OCI-LY1 (cell line): ENCODE results near the gene CELSR1.

Experiments
- H2AFZ ChIP-seq: fragments of 200-600 bp; sonication (generic), shearing (Covaris generic); 2 replicates; pipeline ENCODE4 v1.6.0; 2014; ENCODE audit warnings: antibody characterized with exemption, mild to moderate bottlenecking, low read length
- H3F3A ChIP-seq: fragments of 200-600 bp; sonication (generic), shearing (Covaris generic); 2 replicates; pipeline ENCODE4 v1.6.0; 2014; ENCODE audit warnings: mild to moderate bottlenecking, antibody characterized with exemption, low read length, moderate library complexity; ENCODE audit not compliant: insufficient read depth
- H3K27ac ChIP-seq: fragments of 200-600 bp; sonication (generic); 2 replicates; pipeline ENCODE4 v1.5.1; 2014; ENCODE audit warnings: low read length, mixed run types, mild to moderate bottlenecking, low read depth; ENCODE audit not compliant: poor library complexity, severe bottlenecking
- H3K27me3 ChIP-seq: fragments of 200-600 bp; sonication (generic); 2 replicates; pipeline ENCODE4 v1.6.0; 2014; ENCODE audit warnings: antibody characterized with exemption, mild to moderate bottlenecking, low read length, moderate library complexity; ENCODE audit not compliant: insufficient read depth
- H3K36me3 ChIP-seq: fragments of 200-600 bp; sonication (generic); 2 replicates; pipeline ENCODE4 v1.6.1; 2014; ENCODE audit warnings: mild to moderate bottlenecking, antibody characterized with exemption, low read length, moderate library complexity, mixed read lengths; ENCODE audit not compliant: insufficient read depth
- H3K4me1 ChIP-seq: fragments of 200-600 bp; sonication (generic); 2 replicates; pipeline ENCODE4 v1.5.1; 2014; ENCODE audit warnings: mild to moderate bottlenecking, low read length, moderate library complexity; ENCODE audit not compliant: insufficient read depth, severe bottlenecking
- H3K4me2 ChIP-seq: fragments of 200-600 bp; sonication (generic), shearing (Covaris generic); 2 replicates; pipeline ENCODE4 v1.6.1; 2014; ENCODE audit warnings: low read length
- H3K4me3 ChIP-seq: fragments of 200-600 bp; sonication (generic); 2 replicates; pipeline ENCODE4 v1.5.1; 2014; ENCODE audit warnings: low read length, low read depth, mild to moderate bottlenecking, mixed read lengths; ENCODE audit not compliant: poor library complexity, severe bottlenecking
- H3K79me2 ChIP-seq: fragments of 200-600 bp; shearing (Covaris generic); 2 replicates; pipeline ENCODE4 v1.6.1; 2016; ENCODE audit warnings: mixed run types, low read length, mixed read lengths; ENCODE audit not compliant: insufficient read depth
- H3K9ac ChIP-seq: fragments of 200-600 bp; sonication (generic), shearing (Covaris generic); 2 replicates; pipeline ENCODE4 v1.6.1; 2014; ENCODE audit warnings: mild to moderate bottlenecking, low read length, mixed read lengths
- H3K9me2 ChIP-seq: fragments of 200-600 bp; sonication (generic), shearing (Covaris generic); 2 replicates; pipeline ENCODE4 v1.6.1; 2014; ENCODE audit warnings: low read depth, mild to moderate bottlenecking, low read length, mixed read lengths
- H3K9me3 ChIP-seq: fragments of 200-600 bp; shearing (Covaris generic); 2 replicates; pipeline ENCODE4 v1.6.1; 2014; ENCODE audit warnings: low read length, mixed read lengths
- H4K20me1 ChIP-seq: fragments of 200-600 bp; sonication (generic), shearing (Covaris generic); 2 replicates; pipeline ENCODE4 v1.6.0; 2016; ENCODE audit warnings: mild to moderate bottlenecking, low read length; ENCODE audit not compliant: insufficient read depth
- EZH2 ChIP-seq: fragments of 200-600 bp; sonication (generic), shearing (Covaris generic); IDR thresholded peaks from 2 replicates; pipeline ENCODE4 v1.8.0; 2017; ENCODE audit warnings: borderline replicate concordance, mixed run types, mild to moderate bottlenecking, antibody characterized with exemption, low read length, moderate library complexity, mixed read lengths
- TF ChIP-seq, protein P1 (sequence below): fragments of 200-600 bp; sonication (generic), shearing (Covaris generic); IDR thresholded peaks from 2 replicates; pipeline ENCODE4 v1.5.1; 2017; ENCODE audit warnings: mild to moderate bottlenecking, antibody characterized with exemption, low read length, moderate library complexity, mixed read lengths

The CELSR1 gene

DNA sequence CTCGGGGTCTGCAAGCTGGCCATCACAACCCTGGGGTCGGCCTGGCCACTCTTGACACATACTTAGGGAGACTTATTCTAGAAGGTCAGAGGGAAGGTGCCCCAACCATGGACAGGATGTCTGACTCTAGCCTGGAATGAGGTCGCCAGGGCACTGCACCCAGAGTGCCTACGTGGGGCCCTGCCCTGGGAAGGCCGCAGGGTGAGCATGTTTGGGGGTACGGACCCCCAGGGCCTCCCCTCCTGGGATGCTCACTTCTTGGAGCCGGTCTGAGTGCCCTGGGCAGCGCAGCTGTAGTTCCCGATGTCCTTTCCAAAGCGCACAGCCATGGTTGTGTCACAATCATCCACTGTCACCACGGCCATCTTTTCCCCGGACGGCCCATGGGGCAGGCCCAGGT lies 126.1 kb downstream of the CELSR1 start:
- Histone ChIP-seq H2AFZ (no peak overlapping the region), H3K9me3 (no peaks in the 10 kb centered on the region), H3K27me3 (no peaks in the 10 kb centered on the region), H3K4me2 (no peak overlapping the region), H3K4me1 (no peaks in the 10 kb centered on the region), H3K36me3 (no peaks in the 10 kb centered on the region; the same call in 1 of the 2 replicates), H3K27ac (no peak overlapping the region), H3K9me2 (no peaks in the 10 kb centered on the region), H3K9ac (no peak overlapping the region), H3F3A (no peaks in the 10 kb centered on the region), H4K20me1 (no peaks in the 10 kb centered on the region), H3K79me2 (no peaks in the 10 kb centered on the region), H3K4me3 (no peak overlapping the region)
- TF ChIP-seq, protein P1, sequence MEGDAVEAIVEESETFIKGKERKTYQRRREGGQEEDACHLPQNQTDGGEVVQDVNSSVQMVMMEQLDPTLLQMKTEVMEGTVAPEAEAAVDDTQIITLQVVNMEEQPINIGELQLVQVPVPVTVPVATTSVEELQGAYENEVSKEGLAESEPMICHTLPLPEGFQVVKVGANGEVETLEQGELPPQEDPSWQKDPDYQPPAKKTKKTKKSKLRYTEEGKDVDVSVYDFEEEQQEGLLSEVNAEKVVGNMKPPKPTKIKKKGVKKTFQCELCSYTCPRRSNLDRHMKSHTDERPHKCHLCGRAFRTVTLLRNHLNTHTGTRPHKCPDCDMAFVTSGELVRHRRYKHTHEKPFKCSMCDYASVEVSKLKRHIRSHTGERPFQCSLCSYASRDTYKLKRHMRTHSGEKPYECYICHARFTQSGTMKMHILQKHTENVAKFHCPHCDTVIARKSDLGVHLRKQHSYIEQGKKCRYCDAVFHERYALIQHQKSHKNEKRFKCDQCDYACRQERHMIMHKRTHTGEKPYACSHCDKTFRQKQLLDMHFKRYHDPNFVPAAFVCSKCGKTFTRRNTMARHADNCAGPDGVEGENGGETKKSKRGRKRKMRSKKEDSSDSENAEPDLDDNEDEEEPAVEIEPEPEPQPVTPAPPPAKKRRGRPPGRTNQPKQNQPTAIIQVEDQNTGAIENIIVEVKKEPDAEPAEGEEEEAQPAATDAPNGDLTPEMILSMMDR, result no peak

GRCh38 chr22:46410291-46410808 lies 127.1 kb downstream of the CELSR1 start:
- Histone ChIP-seq H3K79me2 (no peaks in the 10 kb centered on the region), H2AFZ (no peak overlapping the region), H3F3A (no peaks in the 10 kb centered on the region), H3K27me3 (no peaks in the 10 kb centered on the region), H3K9ac (no peak overlapping the region), H3K27ac (no peak overlapping the region), H3K4me2 (no peak overlapping the region), H3K9me2 (no peaks in the 10 kb centered on the region), H4K20me1 (no peaks in the 10 kb centered on the region), H3K4me1 (no peaks in the 10 kb centered on the region), H3K36me3 (no peaks in the 10 kb centered on the region), H3K9me3 (no peaks in the 10 kb centered on the region), H3K4me3 (no peak overlapping the region)
- no peak for TF ChIP-seq EZH2
- TF ChIP-seq, protein P1, result no peak

DNA sequence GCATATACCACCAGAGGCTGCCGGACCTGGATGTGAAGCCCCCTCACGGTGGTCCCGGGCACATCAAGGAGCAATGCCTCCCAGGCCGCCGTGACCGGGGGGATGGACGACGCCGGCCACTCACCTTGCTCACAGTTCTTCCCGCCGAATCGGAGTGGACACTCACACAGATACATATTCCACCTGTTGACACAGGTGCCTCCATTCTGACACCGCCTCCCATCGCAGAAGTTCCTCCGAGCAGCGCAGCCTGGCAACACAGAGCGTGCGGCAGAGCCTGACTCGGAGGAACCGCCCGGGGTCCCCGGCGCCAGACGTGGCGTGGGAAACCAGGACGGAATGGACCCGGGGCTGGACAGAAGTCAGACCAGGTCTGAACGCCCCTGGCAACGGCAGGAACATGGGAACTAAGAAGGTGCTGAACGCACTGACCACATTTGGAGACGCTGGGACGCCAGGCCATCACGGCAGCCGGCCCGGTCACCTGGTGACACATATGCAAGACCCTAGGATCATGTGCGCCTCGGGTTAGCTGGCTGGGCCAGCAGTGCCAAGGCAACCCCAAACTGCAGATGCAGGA lies 127.7 kb downstream of the CELSR1 start:
- Histone ChIP-seq H3K9me2 (no peaks in the 10 kb centered on the region), H2AFZ (no peak overlapping the region), H3K4me2 (no peak overlapping the region), H3K4me1 (no peaks in the 10 kb centered on the region), H3K9ac (no peak overlapping the region), H3K79me2 (no peaks in the 10 kb centered on the region), H3K4me3 (no peak overlapping the region), H3K36me3 (no peaks in the 10 kb centered on the region), H3K27ac (no peak overlapping the region), H3F3A (no peaks in the 10 kb centered on the region), H4K20me1 (no peaks in the 10 kb centered on the region), H3K9me3 (no peaks in the 10 kb centered on the region), H3K27me3 (no peaks in the 10 kb centered on the region)
- TF ChIP-seq EZH2, result no peak
- TF ChIP-seq, protein P1, result no peak
